Measurements from ENCODE around the gene RANBP17.

- TF ChIP-seq ZNF175 (tag by site-specific recombination; IDR thresholded peaks at IDR 0.05) (no peak), ZNF311 (tag by site-specific recombination; IDR thresholded peaks at IDR 0.05; ENCODE audit: borderline replicate concordance) (no peak)
Measured at GRCh38 chr5:170917113-170917512, 55.3 kb downstream of the RANBP17 start.
